NCI-H1092 treated with DMSO at 0.1 percent for 48 hours (cell line): ENCODE data around the gene PLCD1.
"Not testable (repeated sequence)": the region's sequence is repeated elsewhere in the genome, so short reads cannot be mapped to it uniquely, and the experiment has no call there.

Source experiments
- DNase-seq: peaks from one replicate; lab custom pipeline; 2025; lab: John Stamatoyannopoulos, UW

PLCD1 gene

DNA sequence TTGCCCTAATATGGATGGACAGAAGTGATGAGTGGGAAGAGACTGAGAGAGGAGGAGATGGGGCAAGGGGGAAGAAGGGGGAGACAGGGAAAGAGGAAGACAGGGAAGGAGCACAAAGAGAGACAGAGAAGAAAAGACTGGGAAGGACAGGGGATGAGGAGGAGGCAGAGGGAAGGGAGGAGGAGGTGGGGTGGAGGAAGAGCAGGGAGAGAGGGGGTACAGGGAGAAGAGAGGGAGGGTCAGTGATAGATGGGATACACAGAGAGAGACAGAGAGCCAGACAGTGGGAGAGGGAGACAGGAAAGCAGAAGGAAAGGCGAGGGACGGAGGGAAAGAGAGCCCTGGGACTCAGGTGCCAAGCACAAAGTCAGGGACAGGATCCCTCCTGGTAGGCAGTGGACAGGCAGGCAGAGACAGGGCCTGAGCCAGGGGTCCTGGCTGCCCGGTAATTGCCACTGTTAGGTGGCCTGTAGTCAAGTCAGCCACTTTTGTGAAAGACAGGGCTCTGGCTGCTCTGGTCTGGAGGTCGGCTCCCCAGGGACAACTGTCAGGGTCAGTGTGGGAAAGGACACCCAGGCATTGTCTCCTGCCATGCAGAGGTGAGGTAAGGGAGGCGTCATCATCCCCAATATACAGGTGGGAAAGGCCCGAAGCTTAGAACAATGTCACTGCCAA is 29.1 kb downstream of the PLCD1 start:
- DNase-seq = no peak

- no peak for DNase-seq
Observed at GRCh38 chr3:37999836-38000235, 29.6 kb downstream of the PLCD1 start.

DNA sequence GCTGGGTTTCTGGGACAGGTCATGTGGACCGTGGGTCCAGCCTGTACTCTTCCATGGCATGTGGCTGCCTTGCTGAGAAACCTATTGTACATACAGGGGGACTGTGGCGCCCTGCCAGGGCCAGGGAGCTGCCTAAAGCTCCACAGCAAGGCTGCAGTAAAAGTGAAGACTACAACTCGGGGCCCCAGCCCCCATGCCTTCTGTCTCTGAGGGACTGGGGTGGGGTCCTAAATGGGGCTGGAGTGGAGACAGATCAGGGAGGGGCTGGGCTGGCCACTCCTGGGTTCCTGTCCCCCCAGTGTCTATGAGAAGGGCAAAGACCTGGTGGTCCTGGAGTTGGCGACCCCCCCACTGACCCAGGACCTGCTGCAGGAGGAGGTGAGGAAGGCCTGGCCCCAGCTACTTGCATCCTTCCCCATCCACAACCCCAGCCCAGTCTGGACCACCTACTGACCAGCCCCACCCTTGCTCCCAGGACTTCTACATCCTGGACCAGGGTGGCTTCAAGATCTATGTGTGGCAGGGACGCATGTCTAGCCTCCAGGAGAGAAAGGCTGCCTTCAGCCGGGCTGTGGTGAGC is 31.6 kb downstream of the PLCD1 start:
- DNase-seq = no peak

DNA sequence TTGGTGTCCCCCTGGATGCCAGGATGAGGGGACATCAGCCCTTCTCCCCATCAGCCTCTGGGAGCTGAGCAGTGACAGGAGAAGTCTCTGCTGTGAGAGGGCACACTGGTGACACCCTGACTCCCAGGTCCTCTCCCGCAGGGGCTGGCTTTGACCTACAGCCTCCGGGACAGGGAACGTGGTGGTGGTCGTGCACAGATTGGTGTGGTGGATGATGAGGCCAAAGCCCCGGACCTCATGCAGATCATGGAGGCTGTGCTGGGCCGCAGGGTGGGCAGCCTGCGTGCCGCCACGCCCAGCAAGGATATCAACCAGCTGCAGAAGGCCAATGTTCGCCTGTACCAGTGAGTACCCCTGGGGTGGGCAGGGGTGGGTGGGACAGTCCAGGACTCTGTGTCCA is 32.1 kb downstream of the PLCD1 start:
- DNase-seq = no peak

DNA sequence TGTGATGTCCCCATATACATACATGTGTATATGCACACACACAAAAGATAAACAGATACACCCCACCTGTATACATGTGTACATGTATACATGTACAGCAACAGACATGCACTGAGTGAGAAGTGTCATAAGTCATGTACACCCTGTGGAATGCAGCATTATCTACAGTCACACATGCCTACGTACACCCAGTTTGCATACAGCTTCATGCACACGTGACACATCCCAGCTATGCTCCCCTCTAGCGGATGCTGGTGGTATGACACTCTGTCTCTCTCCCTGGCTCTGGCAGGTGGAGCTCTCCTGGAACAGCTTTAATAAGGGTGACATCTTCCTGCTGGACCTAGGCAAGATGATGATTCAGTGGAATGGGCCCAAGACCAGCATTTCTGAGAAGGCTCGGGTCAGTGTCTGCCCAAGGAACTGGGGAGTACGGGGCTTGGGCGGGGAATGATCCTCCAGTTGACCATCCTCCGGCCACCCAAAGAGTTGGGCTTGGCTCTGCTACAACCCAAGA is 32.6 kb downstream of the PLCD1 start:
- DNase-seq = peak; percentile 17

- no peak for DNase-seq
Observed at GRCh38 chr3:37995652-37996641, 33.5 kb downstream of the PLCD1 start.

DNA sequence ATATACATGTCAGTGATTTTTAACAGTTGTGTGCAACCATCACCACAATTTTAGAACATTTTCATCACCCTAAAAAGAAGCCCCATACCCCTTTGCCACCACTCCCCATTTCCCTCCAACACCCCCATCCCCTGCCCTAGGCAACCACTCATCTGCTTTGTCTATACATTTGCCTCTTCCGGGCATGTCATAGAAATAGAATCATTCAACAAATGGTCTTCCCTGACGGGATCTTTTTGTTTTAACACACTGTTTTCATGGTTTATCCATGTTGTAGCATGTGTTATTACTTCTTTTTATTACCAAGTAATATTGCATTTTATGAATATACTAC is 34.8 kb downstream of the PLCD1 start:
- DNase-seq = no peak

DNA sequence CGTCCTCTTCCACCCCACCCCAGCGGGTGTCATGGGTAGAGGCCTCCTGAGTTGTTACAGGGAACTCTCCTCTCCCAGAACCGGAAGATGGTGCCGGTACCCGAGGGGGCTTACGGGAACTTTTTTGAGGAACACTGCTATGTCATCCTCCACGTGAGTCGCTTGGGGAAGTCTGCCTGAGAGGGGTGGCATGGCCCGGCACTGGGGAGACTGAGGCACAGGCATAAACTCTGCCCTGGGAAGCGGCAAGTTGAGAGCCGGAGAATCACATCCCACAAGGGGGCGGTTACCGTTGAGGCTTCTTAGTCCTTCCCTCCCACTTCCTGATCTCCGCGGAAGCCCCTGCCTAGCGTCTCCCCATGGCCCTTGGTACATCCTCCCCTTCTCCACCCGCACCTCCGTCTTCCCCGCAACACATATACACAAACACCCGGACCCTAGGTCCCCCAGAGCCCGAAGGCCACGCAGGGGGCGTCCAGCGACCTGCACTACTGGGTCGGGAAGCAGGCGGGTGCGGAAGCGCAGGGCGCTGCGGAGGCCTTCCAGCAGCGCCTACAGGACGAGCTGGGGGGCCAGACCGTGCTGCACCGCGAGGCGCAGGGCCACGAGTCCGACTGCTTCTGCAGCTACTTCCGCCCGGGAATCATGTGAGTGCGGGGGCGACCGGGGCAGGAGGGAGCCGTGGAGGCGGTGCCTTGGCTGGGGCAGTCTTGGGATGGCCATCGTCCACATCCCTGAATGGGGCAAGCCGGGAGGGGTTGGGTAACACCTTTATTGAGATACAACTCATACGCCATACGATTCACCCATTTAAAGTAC is 35.4 kb downstream of the PLCD1 start:
- DNase-seq = no peak

DNA sequence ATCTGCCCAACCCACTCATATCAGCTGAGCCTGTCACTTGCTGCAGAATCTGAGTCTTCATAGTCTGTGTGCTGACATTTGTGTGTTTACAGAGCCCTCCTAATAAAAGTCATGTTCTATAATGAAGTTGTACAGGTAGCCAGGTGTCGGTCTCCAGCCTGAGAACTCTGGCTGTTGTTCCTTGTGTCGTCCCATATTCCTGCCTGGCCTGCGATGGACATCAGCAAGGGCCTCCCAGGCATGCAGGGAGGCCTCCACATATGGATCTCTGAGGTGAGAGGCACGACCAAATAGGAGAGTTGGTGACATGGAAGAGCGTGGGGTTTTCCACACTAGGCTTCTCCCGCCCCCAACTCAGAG is 36.0 kb downstream of the PLCD1 start:
- DNase-seq = no peak

DNA sequence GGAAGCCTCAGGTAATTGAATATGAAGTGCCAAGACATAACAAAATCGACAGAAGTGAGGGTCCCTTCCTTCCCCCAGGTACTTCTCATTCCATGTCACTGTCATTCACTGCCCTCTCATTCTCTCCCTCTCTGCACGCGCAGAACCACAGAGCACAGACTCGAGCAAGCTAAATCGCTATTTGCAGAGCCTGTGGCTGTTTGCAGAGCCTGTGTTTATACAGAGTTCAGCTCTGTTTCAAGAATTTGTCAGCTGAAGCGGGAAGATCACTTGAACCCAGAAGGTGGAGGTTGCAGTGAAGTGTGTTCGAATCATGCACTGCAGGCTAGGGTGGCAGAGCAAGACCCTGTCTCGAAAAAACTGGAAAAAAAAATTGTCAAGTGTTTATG is 36.4 kb downstream of the PLCD1 start:
- DNase-seq = no peak

GRCh38 chr3:37992271-37993066 is 37.0 kb downstream of the PLCD1 start:
- no peak for DNase-seq

- no peak for DNase-seq
Observed at GRCh38 chr3:37991823-37992222, 37.6 kb downstream of the PLCD1 start.

DNA sequence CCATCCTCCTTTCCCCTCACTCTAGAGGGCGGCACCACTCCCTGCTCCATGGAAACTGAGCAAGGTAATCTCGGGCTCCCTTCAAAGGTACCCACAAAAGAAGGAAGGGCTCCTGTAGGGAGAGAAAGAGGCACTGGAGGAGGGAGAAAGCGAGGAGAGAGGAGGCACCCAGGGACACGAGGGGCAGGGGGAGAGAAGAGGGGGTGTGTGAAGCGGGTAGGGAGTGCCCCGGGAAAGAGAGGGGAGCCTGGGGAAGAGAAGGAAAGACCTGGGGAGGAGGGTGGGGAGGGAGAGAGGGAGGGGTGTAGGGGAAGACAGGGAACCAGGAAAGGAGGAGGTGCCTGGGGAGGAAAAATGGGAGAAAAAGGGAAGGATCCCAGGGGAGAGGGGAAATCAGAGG is 38.3 kb downstream of the PLCD1 start:
- no peak for DNase-seq

DNA sequence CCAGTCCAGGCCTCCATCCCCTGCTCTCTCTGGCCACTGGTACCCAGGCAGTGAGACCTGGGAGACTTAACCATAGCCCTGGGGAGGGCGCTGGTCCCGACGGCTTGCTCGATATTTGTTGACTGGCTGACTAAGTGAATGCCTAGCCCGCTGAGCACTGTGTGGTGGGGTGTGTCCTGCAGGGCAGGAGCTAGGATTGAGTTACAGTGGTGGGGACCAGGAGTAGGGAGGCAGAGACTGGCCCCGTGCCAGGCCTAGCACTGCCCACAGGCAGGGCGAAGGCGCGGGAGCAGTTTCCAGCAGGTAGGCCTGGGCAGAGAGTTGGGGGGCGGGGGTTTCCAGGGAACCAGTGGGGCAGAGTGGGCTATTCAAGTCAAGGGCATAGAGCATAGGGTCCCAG is 38.9 kb downstream of the PLCD1 start, which contains the start of gene VILL:
Gene VILL (plus strand): TSS at position 260 of the 400 bp plus-strand sequence. CDS start 2,887 bp downstream, outside the sequence.
- no peak for DNase-seq

GRCh38 chr3:37989821-37990480 is 39.5 kb downstream of the PLCD1 start:
- DNase-seq = no peak

DNA sequence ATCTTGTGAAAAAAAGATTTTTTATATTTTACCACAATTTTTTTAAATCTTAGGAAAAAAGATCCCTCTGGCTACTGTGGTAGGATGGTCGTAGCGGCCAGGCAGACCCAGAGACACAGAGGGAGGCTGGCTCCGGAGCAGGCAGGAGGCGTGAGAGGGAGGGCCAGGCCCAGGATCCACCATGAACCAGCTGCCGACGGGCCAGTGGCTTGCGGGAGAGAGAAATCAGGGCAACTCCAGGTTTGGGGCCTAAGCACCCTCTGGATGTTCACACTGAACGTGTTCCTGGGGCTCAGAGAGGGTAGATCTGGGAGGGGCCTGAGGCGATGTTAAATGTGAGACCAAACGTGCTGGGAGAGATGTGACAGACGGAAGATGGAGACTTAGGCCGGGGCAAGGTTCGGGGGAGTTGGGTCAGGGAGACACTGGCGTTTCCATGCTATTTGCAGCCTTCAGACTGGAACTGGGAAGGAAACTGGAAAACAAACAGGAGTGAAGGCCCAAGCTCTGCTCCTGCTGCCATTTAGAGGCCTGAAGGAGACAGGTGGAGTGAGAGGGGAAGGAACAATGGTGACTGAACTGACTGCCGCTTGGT is 40.4 kb downstream of the PLCD1 start:
- peak; percentile 4 for DNase-seq

- not testable (repeated sequence) for DNase-seq
Observed at GRCh38 chr3:37988376-37988775, 41.1 kb downstream of the PLCD1 start.

- DNase-seq = no peak
Observed at GRCh38 chr3:37987751-37988179, 41.7 kb downstream of the PLCD1 start.

DNA sequence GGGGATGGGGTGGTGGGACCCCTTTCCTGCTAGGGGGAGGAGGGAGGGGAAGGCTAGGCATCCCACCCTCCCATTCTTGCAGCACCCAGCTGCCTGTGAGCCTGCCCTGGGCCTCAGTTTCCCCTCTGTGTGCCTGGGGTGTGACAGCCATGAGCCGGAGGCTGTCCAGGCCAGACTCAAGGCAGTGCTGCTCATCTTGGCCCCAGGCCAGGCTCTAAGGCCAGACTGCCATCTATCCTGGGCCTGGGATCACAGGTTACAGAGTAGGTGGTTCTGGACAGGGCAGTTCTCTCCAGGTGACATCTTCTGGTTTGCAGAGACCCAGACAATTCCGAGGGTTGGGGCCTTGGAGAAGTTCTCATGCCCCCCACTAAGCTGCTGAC is 42.1 kb downstream of the PLCD1 start:
- DNase-seq = no peak
